Peyer's patch (tissue), 4 donors: ENCODE measurements around the gene LCN2. TPM values are rescaled to one million over a fixed set of nuclear protein-coding genes. Genes with fewer than 3 reads are reported as not detected.
A peak's percentile ranks its signal among the peaks of the same experiment; 100 is the strongest.

ENCODE experiments used
- DNase-seq, 3 donors: peaks; one replicate each; pipeline ENCODE4 v3.0.0-alpha.2; 2017 to 2019
- H3K27ac ChIP-seq, 4 donors: fragments of 200-600 bp; sonication (generic); one replicate each; pipeline ENCODE4 v1.5.1; 2016 to 2019
- H3K27me3 ChIP-seq, 2 donors: fragments of 200-600 bp; sonication (generic); one replicate each; pipeline ENCODE4 v1.5.1; 2019
- H3K36me3 ChIP-seq, 3 donors: fragments of 200-600 bp; sonication (generic); one replicate each; pipeline ENCODE4 v1.5.1; 2016 to 2019
- H3K4me1 ChIP-seq, 4 donors: fragments of 200-600 bp; sonication (generic); one replicate each; pipeline ENCODE4 v1.5.1; 2016 to 2019
- H3K4me3 ChIP-seq, 4 donors: fragments of 200-600 bp; sonication (generic); 1 replicate in 3 of 4; 2 replicates in 1 of 4; pipeline ENCODE4 v1.5.1; 2016 to 2019; ENCODE audit warnings: mild to moderate bottlenecking in 1 of 4
- H3K9me3 ChIP-seq, 4 donors: fragments of 200-600 bp; sonication (generic); one replicate each; pipeline ENCODE4 v1.5.1; 2016 to 2019; ENCODE audit warnings: mild to moderate bottlenecking in 1 of 4
- POLR2A ChIP-seq, 2 donors: fragments of 450-650 bp; IDR thresholded peaks; one replicate each; pipeline ENCODE4 v1.5.1; 2017; ENCODE audit warnings: antibody characterized with exemption in 2 of 2, mild to moderate bottlenecking in 2 of 2, moderate library complexity in 2 of 2
- total RNA-seq, 4 donors: library from RNA; depleted of rRNA; stranded (reverse); fragments of >200 nt; gene quantifications; one replicate each; pipeline ENCODE4 v1.1.0, GENCODE V29; 2016
- TF ChIP-seq, protein P1 (sequence below), 6 experiments: fragments of 450-650 bp in 4 of 6; fragments of 200-600 bp in 2 of 6; sonication (generic) in 1 of 6; IDR thresholded peaks; one replicate each; pipeline ENCODE4 v1.5.1; 2017 to 2019; ENCODE audit warnings: antibody characterized with exemption in 6 of 6, mild to moderate bottlenecking in 3 of 6, moderate library complexity in 1 of 6

The LCN2 gene
- 100 to 1,000 TPM in 1 of 4 donors, 10 to 100 TPM in 2, 1 to 10 TPM in 1; 1.9 to 191 (median 37.1) TPM for total RNA-seq

DNA sequence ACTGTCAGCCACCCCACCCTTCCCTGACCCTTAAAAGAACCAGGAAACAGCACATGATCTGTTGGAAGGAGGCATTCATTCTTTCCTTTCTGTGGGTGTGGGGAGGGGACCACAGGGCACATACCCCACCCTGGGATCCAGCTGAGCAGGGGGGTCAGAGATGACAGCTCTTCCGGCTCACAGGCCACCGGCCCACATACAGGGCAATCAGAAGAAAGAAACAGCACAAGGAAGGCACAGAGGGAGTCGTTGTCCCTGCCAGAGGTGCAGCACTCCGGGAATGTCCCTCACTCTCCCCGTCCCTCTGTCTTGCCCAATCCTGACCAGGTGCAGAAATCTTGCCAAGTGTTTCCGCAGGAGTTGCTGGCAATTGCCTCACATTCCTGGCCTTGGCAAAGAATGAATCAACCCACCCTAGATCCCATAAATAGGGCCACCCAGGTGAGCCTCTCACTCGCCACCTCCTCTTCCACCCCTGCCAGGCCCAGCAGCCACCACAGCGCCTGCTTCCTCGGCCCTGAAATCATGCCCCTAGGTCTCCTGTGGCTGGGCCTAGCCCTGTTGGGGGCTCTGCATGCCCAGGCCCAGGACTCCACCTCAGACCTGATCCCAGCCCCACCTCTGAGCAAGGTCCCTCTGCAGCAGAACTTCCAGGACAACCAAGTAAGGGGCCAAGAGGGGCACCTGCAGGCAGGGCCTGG is at the start of gene LCN2:
Gene LCN2 (plus strand): TSS at position 453 of the 701 bp plus-strand sequence. CDS start 73 bp downstream, at position 526.
- Histone ChIP-seq H3K27ac (peak within 1 kb of the TSS in 3 of 4 donors; percentile 39 to 72 (median 69)), H3K4me3 (no peak within 1 kb of the TSS), H3K27me3 (no peaks in the 10 kb centered on the region), H3K9me3 (no peaks in the 10 kb centered on the region), H3K36me3 (no peaks in the 10 kb centered on the region), H3K4me1 (peaks cover 0 to 13% (median 2%) of the 10 kb centered on the region in 4 donors)
- no peak for TF ChIP-seq POLR2A (IDR thresholded peaks at IDR 0.05)
- TF ChIP-seq, protein P1, sequence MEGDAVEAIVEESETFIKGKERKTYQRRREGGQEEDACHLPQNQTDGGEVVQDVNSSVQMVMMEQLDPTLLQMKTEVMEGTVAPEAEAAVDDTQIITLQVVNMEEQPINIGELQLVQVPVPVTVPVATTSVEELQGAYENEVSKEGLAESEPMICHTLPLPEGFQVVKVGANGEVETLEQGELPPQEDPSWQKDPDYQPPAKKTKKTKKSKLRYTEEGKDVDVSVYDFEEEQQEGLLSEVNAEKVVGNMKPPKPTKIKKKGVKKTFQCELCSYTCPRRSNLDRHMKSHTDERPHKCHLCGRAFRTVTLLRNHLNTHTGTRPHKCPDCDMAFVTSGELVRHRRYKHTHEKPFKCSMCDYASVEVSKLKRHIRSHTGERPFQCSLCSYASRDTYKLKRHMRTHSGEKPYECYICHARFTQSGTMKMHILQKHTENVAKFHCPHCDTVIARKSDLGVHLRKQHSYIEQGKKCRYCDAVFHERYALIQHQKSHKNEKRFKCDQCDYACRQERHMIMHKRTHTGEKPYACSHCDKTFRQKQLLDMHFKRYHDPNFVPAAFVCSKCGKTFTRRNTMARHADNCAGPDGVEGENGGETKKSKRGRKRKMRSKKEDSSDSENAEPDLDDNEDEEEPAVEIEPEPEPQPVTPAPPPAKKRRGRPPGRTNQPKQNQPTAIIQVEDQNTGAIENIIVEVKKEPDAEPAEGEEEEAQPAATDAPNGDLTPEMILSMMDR (IDR thresholded peaks at IDR 0.05): no peak
- DNase-seq: peak in 2 of 3 donors; percentile 56 to 60

- TF ChIP-seq POLR2A (IDR thresholded peaks at IDR 0.05): no peak
- TF ChIP-seq, protein P1 (IDR thresholded peaks at IDR 0.05): no peak
- peaks cover 0 to 55% (median 6%) of the 10 kb centered on the region in 4 donors for H3K4me1 ChIP-seq
- H3K27me3 ChIP-seq: no peaks in the 10 kb centered on the region
- peaks cover 0 to 34% (median 0%) of the 10 kb centered on the region in 3 donors for H3K36me3 ChIP-seq
- peak overlapping the region in 2 of 4 donors; percentile 57 to 69 for H3K4me3 ChIP-seq
- no peaks in the 10 kb centered on the region for H3K9me3 ChIP-seq
- DNase-seq: peak in 1 of 3 donors; percentile 48
- H3K27ac ChIP-seq: peak overlapping the region; percentile 38 to 98 (median 88)
Measured at GRCh38 chr9:128099932-128100491, 49.2 kb upstream of the LCN2 start.

- Histone ChIP-seq H3K27ac (peak overlapping the region in 3 of 4 donors; percentile 38 to 98 (median 92)), H3K4me1 (peaks cover 0 to 58% (median 6%) of the 10 kb centered on the region in 4 donors), H3K4me3 (peak overlapping the region in 2 of 4 donors; percentile 57 to 69), H3K9me3 (no peaks in the 10 kb centered on the region), H3K36me3 (peaks cover 0 to 40% (median under 1%) of the 10 kb centered on the region in 3 donors), H3K27me3 (no peaks in the 10 kb centered on the region)
- no peak for TF ChIP-seq POLR2A (IDR thresholded peaks at IDR 0.05)
- TF ChIP-seq, protein P1 (IDR thresholded peaks at IDR 0.05): no peak
- peak in 1 of 3 donors; percentile 45 for DNase-seq
Measured at GRCh38 chr9:128100581-128100980, 48.7 kb upstream of the LCN2 start.

DNA sequence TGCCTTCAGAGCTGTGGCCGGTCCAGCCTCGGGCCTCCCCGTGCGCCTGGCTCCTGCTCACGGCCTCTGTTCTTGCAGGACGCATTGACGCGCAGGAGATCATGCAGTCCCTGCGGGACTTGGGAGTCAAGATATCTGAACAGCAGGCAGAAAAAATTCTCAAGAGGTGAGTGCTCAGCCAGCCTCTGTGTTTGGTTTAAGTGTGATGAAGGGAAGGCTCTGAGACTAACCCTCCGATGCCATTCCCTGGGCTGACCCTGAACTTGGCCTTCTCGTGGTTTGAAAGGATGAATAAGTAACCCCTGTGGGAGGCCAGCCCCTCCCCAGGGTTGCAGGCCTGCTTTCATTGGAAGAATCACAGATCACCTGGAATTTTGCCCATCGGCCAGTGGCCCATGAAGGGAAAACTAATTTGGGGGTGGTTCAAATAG is 48.0 kb upstream of the LCN2 start:
- H3K36me3 ChIP-seq: peaks cover 0 to 47% (median 4%) of the 10 kb centered on the region in 3 donors
- no peaks in the 10 kb centered on the region for H3K27me3 ChIP-seq
- H3K9me3 ChIP-seq: no peaks in the 10 kb centered on the region
- no peak for DNase-seq
- peaks cover 0 to 64% (median 6%) of the 10 kb centered on the region in 4 donors for H3K4me1 ChIP-seq
- peak overlapping the region in 1 of 4 donors; percentile 69 for H3K4me3 ChIP-seq
- H3K27ac ChIP-seq: peak overlapping the region in 1 of 4 donors; percentile 98
- TF ChIP-seq, protein P1 (IDR thresholded peaks at IDR 0.05): no peak
- TF ChIP-seq POLR2A (IDR thresholded peaks at IDR 0.05): no peak

DNA sequence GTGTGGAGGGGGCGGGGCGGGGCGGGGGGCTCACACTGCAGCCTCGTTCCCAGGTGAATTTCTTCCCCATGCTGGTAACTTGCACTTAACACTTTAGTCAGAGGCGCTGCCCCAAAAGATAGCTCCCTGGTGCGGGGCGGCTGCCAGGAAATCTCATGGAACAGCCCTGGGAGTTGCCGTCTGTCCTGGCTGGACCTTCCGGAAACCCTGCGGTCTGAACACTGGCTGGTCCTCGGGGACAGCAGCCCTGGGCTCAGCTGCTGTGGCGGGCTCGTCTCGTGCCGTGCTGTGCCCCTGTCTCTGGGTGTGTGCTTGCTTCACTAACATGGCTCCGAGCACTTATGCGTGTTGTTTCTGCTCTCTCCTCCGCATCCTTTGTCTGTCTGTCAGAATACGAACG is 47.6 kb upstream of the LCN2 start:
- DNase-seq: no peak
- Histone ChIP-seq H3K4me3 (no peak overlapping the region), H3K27ac (peak overlapping the region in 1 of 4 donors; percentile 98), H3K4me1 (peaks cover 0 to 64% (median 6%) of the 10 kb centered on the region in 4 donors), H3K36me3 (peaks cover 0 to 51% (median 4%) of the 10 kb centered on the region in 3 donors), H3K27me3 (no peaks in the 10 kb centered on the region), H3K9me3 (no peaks in the 10 kb centered on the region)
- no peak for TF ChIP-seq POLR2A (IDR thresholded peaks at IDR 0.05)
- TF ChIP-seq, protein P1 (IDR thresholded peaks at IDR 0.05): no peak
